Measurements from ENCODE around the gene NAT14.
"Not testable (repeated sequence)": the region's sequence is repeated elsewhere in the genome, so short reads cannot be mapped to it uniquely, and the experiment has no call there.

NAT14 gene

GRCh38 chr19:55526216-55527196, 41.5 kb downstream of the NAT14 start:
- Mint-ChIP-seq H3K27me3 (no peaks in the 10 kb centered on the region), H3K27ac (no peak overlapping the region), H3K4me3 (no peak overlapping the region), H3K9me3 (no peaks in the 10 kb centered on the region), H3K4me1 (ENCODE audit: low read depth in 2 of 2) (no peaks in the 10 kb centered on the region), H3K36me3 (ENCODE audit: insufficient read depth) (peaks cover 4% of the 10 kb centered on the region)
- ATAC-seq (replicated peaks) (no peak), DNase-seq (no peak)

GRCh38 chr19:55527197-55528029, 42.4 kb downstream of the NAT14 start:
- Mint-ChIP-seq H3K4me1 (ENCODE audit: low read depth in 2 of 2) (no peaks in the 10 kb centered on the region), H3K27ac (no peak overlapping the region), H3K27me3 (no peaks in the 10 kb centered on the region), H3K4me3 (no peak overlapping the region), H3K9me3 (no peaks in the 10 kb centered on the region), H3K36me3 (ENCODE audit: insufficient read depth) (no peaks in the 10 kb centered on the region)
- no peak for DNase-seq
- no peak for ATAC-seq (replicated peaks)

GRCh38 chr19:55528030-55528803, 43.2 kb downstream of the NAT14 start:
- DNase-seq (no peak), ATAC-seq (replicated peaks) (no peak)
- Mint-ChIP-seq H3K9me3 (no peaks in the 10 kb centered on the region), H3K36me3 (ENCODE audit: insufficient read depth) (no peaks in the 10 kb centered on the region), H3K4me1 (ENCODE audit: low read depth in 2 of 2) (no peaks in the 10 kb centered on the region), H3K4me3 (no peak overlapping the region), H3K27me3 (no peaks in the 10 kb centered on the region), H3K27ac (no peak overlapping the region)

DNA sequence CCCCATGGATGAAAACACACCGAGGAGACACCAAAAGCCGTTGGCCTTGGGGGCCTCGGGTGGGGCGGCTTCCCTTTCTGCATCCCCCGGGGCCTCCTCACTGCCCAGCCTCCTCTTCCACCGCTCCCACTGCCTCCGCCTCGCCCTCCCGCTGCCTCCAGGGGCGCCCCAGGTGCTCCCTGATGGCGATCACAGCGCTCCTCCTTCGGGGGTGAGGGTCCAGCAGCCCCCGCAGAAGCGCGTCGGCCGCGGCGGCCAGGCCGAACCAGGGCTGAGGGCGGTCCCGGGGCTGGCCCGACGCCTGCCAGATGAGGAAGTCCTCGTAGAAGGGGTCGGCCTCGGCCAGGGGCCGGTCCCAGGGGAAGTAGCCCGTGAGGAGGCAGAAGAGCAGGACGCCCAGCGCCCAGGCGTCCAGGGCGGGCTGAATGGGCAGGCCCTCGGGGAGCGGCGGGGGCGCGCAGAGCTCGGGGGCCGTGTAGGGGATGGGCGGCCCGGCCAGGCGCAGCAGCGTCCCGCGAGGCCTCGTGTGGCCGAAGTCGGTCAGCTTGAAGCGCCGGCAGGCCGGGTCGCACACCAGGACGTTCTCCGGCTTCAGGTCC, 44.7 kb downstream of the NAT14 start:
- H3K27ac Mint-ChIP-seq = no peak overlapping the region
- H3K9me3 Mint-ChIP-seq = no peaks in the 10 kb centered on the region
- no peak overlapping the region for H3K4me3 Mint-ChIP-seq
- ATAC-seq (replicated peaks) = no peak
- peaks cover 7 to 8% of the 10 kb centered on the region in 2 donors for H3K27me3 Mint-ChIP-seq
- H3K36me3 Mint-ChIP-seq (ENCODE audit: insufficient read depth) = no peaks in the 10 kb centered on the region
- no peak for DNase-seq
- no peaks in the 10 kb centered on the region for H3K4me1 Mint-ChIP-seq (ENCODE audit: low read depth in 2 of 2)

DNA sequence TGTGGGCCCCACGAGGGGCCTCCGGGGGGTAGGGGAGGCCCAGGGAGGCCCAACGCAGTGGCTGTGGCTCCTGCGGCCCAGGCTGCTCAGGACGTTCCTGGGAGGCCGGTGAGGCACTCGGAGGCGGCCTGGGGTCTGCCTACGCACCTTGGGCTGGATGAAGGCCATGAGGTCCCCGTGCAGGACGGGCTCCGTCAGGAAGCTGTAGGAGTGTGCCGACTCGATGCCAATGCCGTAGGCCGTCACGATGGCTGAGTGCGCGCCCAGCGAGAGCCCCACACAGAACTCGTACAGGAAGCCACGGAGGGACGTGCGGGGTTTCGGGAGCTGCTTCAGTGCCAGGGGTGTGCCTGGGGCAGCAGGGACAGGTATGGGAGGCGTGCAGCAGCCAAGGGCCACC, 46.0 kb downstream of the NAT14 start:
- Mint-ChIP-seq H3K36me3 (ENCODE audit: insufficient read depth) (no peaks in the 10 kb centered on the region), H3K9me3 (no peaks in the 10 kb centered on the region), H3K4me1 (ENCODE audit: low read depth in 2 of 2) (no peaks in the 10 kb centered on the region), H3K4me3 (no peak overlapping the region), H3K27me3 (peaks cover 7 to 8% of the 10 kb centered on the region in 2 donors), H3K27ac (no peak overlapping the region)
- ATAC-seq (replicated peaks) (no peak), DNase-seq (no peak)

- H3K4me1 Mint-ChIP-seq (ENCODE audit: low read depth in 2 of 2); H3K27ac Mint-ChIP-seq; ATAC-seq (replicated peaks); H3K36me3 Mint-ChIP-seq (ENCODE audit: insufficient read depth); H3K4me3 Mint-ChIP-seq; H3K9me3 Mint-ChIP-seq; DNase-seq; H3K27me3 Mint-ChIP-seq: not testable (repeated sequence)
Observed at GRCh38 chr19:55534280-55534679, 49.3 kb downstream of the NAT14 start.

GRCh38 chr19:55535173-55535964, 50.4 kb downstream of the NAT14 start:
- H3K4me3 Mint-ChIP-seq = no peak overlapping the region
- H3K4me1 Mint-ChIP-seq (ENCODE audit: low read depth in 2 of 2) = no peaks in the 10 kb centered on the region
- DNase-seq (no peak), ATAC-seq (replicated peaks) (no peak)
- H3K9me3 Mint-ChIP-seq = no peaks in the 10 kb centered on the region
- H3K27me3 Mint-ChIP-seq = peaks cover 7 to 8% of the 10 kb centered on the region in 2 donors
- H3K36me3 Mint-ChIP-seq (ENCODE audit: insufficient read depth) = peaks cover 4% of the 10 kb centered on the region
- H3K27ac Mint-ChIP-seq = no peak overlapping the region

- Mint-ChIP-seq H3K27me3 (peaks cover 7 to 8% of the 10 kb centered on the region in 2 donors), H3K4me1 (ENCODE audit: low read depth in 2 of 2) (no peaks in the 10 kb centered on the region), H3K4me3 (no peak overlapping the region), H3K9me3 (no peaks in the 10 kb centered on the region), H3K27ac (no peak overlapping the region), H3K36me3 (ENCODE audit: insufficient read depth) (peaks cover 4% of the 10 kb centered on the region)
- ATAC-seq (replicated peaks) (no peak), DNase-seq (no peak)
Observed at GRCh38 chr19:55535965-55536350, 51.0 kb downstream of the NAT14 start.

DNA sequence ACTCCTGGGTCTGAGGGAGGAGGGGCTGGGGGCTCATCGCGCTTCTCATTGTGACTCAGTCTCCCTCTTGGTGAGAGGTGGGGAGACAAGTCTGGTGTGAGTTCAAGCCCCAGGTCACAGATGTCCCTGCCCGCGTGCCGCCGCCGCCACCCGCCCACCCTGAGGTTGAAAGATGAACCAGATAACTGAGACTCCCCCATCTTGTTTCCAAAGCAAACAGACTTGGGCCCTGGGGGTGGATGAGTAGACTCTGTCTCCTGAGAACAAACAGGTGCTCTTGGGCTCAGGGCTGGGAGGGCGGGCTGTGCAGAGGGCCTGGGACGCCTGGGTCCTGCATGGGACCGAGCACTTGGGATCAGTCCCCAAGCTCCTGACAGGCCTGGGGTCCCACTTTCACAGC, 51.4 kb downstream of the NAT14 start:
- no peaks in the 10 kb centered on the region for H3K9me3 Mint-ChIP-seq
- no peaks in the 10 kb centered on the region for H3K4me1 Mint-ChIP-seq (ENCODE audit: low read depth in 2 of 2)
- H3K27me3 Mint-ChIP-seq = peaks cover 7 to 8% of the 10 kb centered on the region in 2 donors
- H3K27ac Mint-ChIP-seq = no peak overlapping the region
- peaks cover 4% of the 10 kb centered on the region for H3K36me3 Mint-ChIP-seq (ENCODE audit: insufficient read depth)
- ATAC-seq (replicated peaks) (no peak), DNase-seq (no peak)
- no peak overlapping the region for H3K4me3 Mint-ChIP-seq

Measured in effector memory CD8-positive, alpha-beta T cell (primary cell).